IMR-90 (cell line): Measurements from ENCODE around the gene TLL1. TPM values are rescaled to one million over a fixed set of nuclear protein-coding genes. Genes with fewer than 3 reads are reported as not detected.

Experiments used
- ATAC-seq: fragments of 200-7000 bp; cut with Tn5 transposase; 2 replicates; pipeline ENCODE4 v1.9.1; 2020; ENCODE audit warnings: low read depth, mild to moderate bottlenecking, moderate library complexity
- Bru-seq: library from RNA; stranded (reverse); fragments of 400-500 nt; gene quantifications from one replicate; lab custom pipeline; 2021; lab: Mats Ljungman, UMichigan
- BruChase-seq, 2 experiments: library from RNA; stranded (reverse); fragments of 400-500 nt; gene quantifications; one replicate each; lab custom pipeline; 2021; lab: Mats Ljungman, UMichigan
- BruUV-seq: library from RNA; stranded (reverse); fragments of 400-500 nt; replicated peaks from 2 replicates; lab custom pipeline; 2021; lab: Mats Ljungman, UMichigan
- CTCF ChIA-PET: fragments of 300-600 bp; formaldehyde crosslinking; extraction: SDS; loops from one replicate; lab custom pipeline; 2021; ENCODE audit warnings: antibody characterized with exemption; lab: Yijun Ruan, JAX
- POLR2A ChIA-PET: fragments of 300-600 bp; sonication (Branson Sonifier 250); formaldehyde crosslinking; loops from one replicate; lab custom pipeline; 2022; ENCODE audit warnings: antibody characterized with exemption; ENCODE audit not compliant: unreplicated experiment; lab: Charles Lee
- DNase-seq: peaks from one replicate; pipeline ENCODE4 v3.0.0; 2013
- H2AFZ ChIP-seq: replicated peaks from 2 replicates; pipeline ENCODE3; 2013; ENCODE audit warnings: low read length, mild to moderate bottlenecking; ENCODE audit not compliant: poor library complexity
- H2AK5ac ChIP-seq: 2 replicates; pipeline ENCODE4 v1.6.1; 2013; ENCODE audit warnings: low read depth, low read length, inconsistent platforms
- H2AK9ac ChIP-seq: replicated peaks from 2 replicates; pipeline ENCODE3; 2013; ENCODE audit warnings: mild to moderate bottlenecking, low read depth, low read length, moderate library complexity; ENCODE audit not compliant: poor library complexity
- H2BK120ac ChIP-seq: 2 replicates; pipeline ENCODE4 v1.6.1; 2013; ENCODE audit warnings: low read depth, low read length, inconsistent platforms
- H2BK15ac ChIP-seq: 3 replicates; pipeline ENCODE4 v1.6.1; 2013; ENCODE audit warnings: low read depth, low read length, inconsistent platforms
- H2BK20ac ChIP-seq: 2 replicates; pipeline ENCODE4 v1.6.1; 2013; ENCODE audit warnings: low read depth, mild to moderate bottlenecking, inconsistent platforms, low read length, moderate library complexity
- H2BK5ac ChIP-seq: 2 replicates; pipeline ENCODE4 v1.6.1; 2013; ENCODE audit warnings: mild to moderate bottlenecking, low read depth, low read length, inconsistent platforms; ENCODE audit not compliant: poor library complexity, severe bottlenecking
- H3K14ac ChIP-seq: replicated peaks from 2 replicates; pipeline ENCODE4 v1.6.1; 2013; ENCODE audit warnings: low read depth, low read length, inconsistent platforms
- H3K18ac ChIP-seq: 2 replicates; pipeline ENCODE4 v1.6.1; 2013; ENCODE audit warnings: low read depth, low read length, control low read depth
- H3K23ac ChIP-seq: 2 replicates; pipeline ENCODE4 v1.6.1; 2013; ENCODE audit warnings: low read depth, low read length, inconsistent platforms
- H3K27ac ChIP-seq: 2 replicates; pipeline ENCODE4 v1.5.1; 2013; ENCODE audit warnings: mild to moderate bottlenecking, control low read depth, low read length; ENCODE audit not compliant: insufficient read depth
- H3K27me3 ChIP-seq: 2 replicates; pipeline ENCODE4 v1.6.1; 2013; ENCODE audit warnings: low read length; ENCODE audit not compliant: control insufficient read depth, insufficient read depth
- H3K36me3 ChIP-seq: 2 replicates; pipeline ENCODE4 v1.6.1; 2013; ENCODE audit warnings: low read length, mixed read lengths; ENCODE audit not compliant: control insufficient read depth, insufficient read depth
- H3K4ac ChIP-seq: 2 replicates; pipeline ENCODE4 v1.6.1; 2013; ENCODE audit warnings: low read depth, low read length, inconsistent platforms
- H3K4me1 ChIP-seq: 2 replicates; pipeline ENCODE4 v1.6.1; 2013; ENCODE audit warnings: low read length, mixed read lengths; ENCODE audit not compliant: control insufficient read depth, insufficient read depth
- H3K4me2 ChIP-seq: 2 replicates; pipeline ENCODE4 v1.6.1; 2013; ENCODE audit warnings: low read depth, mild to moderate bottlenecking, control low read depth, low read length, moderate library complexity
- H3K4me3 ChIP-seq: 2 replicates; pipeline ENCODE4 v1.5.1; 2013; ENCODE audit warnings: low read depth, mild to moderate bottlenecking, control low read depth, low read length, moderate library complexity; ENCODE audit not compliant: insufficient read depth
- H3K56ac ChIP-seq: 2 replicates; pipeline ENCODE4 v1.6.1; 2013; ENCODE audit warnings: low read length, inconsistent platforms; ENCODE audit not compliant: insufficient read depth; ENCODE audit errors: extremely low read depth
- H3K79me1 ChIP-seq, 2 experiments: 2 replicates each; pipeline ENCODE4 v1.6.1; 2013; ENCODE audit warnings: low read length in 2 of 2, inconsistent platforms in 1 of 2, low read depth in 1 of 2
- H3K9ac ChIP-seq: 2 replicates; pipeline ENCODE4 v1.6.1; 2013; ENCODE audit warnings: low read depth, low read length, control low read depth
- H3K9me1 ChIP-seq: 2 replicates; pipeline ENCODE4 v1.6.1; 2013; ENCODE audit warnings: low read length, inconsistent platforms; ENCODE audit not compliant: insufficient read depth
- H3K9me3 ChIP-seq: 2 replicates; pipeline ENCODE4 v1.6.1; 2013; ENCODE audit warnings: low read length; ENCODE audit not compliant: control insufficient read depth, insufficient read depth
- H4K20me1 ChIP-seq: 2 replicates; pipeline ENCODE4 v1.6.1; 2013; ENCODE audit warnings: low read length, inconsistent platforms; ENCODE audit not compliant: insufficient read depth
- H4K5ac ChIP-seq: 2 replicates; pipeline ENCODE4 v1.6.1; 2013; ENCODE audit warnings: mild to moderate bottlenecking, low read depth, low read length, control low read depth
- H4K8ac ChIP-seq, 2 experiments: 2 replicates each; pipeline ENCODE4 v1.6.1; 2013; ENCODE audit warnings: low read depth in 2 of 2, low read length in 2 of 2, control low read depth in 1 of 2, inconsistent platforms in 1 of 2
- H4K91ac ChIP-seq: 2 replicates; pipeline ENCODE4 v1.6.1; 2013; ENCODE audit warnings: low read depth, low read length, inconsistent platforms; ENCODE audit not compliant: insufficient read depth
- BHLHE40 ChIP-seq: fragments of 150-350 bp; IDR thresholded peaks from 2 replicates; pipeline ENCODE4 v1.6.1; 2016; ENCODE audit warnings: mild to moderate bottlenecking, low read depth, low read length
- CEBPB ChIP-seq: IDR thresholded peaks from 2 replicates; pipeline ENCODE4 v1.6.1; 2012; ENCODE audit warnings: low read depth, low read length, improper control_type of control experiment
- CHD1 ChIP-seq: IDR thresholded peaks from 2 replicates; pipeline ENCODE4 v1.6.1; 2012; ENCODE audit warnings: low read depth, low read length, improper control_type of control experiment
- FOS ChIP-seq: fragments of 150-350 bp; IDR thresholded peaks from 2 replicates; pipeline ENCODE4 v1.6.1; 2016; ENCODE audit warnings: low read depth, low read length
- MAFK ChIP-seq: IDR thresholded peaks from 2 replicates; pipeline ENCODE4 v1.6.1; 2012; ENCODE audit warnings: low read depth, low read length, improper control_type of control experiment
- MAZ ChIP-seq: IDR thresholded peaks from 2 replicates; pipeline ENCODE4 v1.6.1; 2012; ENCODE audit warnings: low read depth, mild to moderate bottlenecking, low read length, improper control_type of control experiment, moderate library complexity, borderline replicate concordance
- MXI1 ChIP-seq: IDR thresholded peaks from 2 replicates; pipeline ENCODE4 v1.6.1; 2012; ENCODE audit warnings: low read depth, mild to moderate bottlenecking, low read length, moderate library complexity, borderline replicate concordance
- POLR2A ChIP-seq: IDR thresholded peaks from 2 replicates; pipeline ENCODE4 v1.6.1; 2012; ENCODE audit warnings: mild to moderate bottlenecking, low read depth, low read length
- RFX5 ChIP-seq: IDR thresholded peaks from 2 replicates; pipeline ENCODE4 v1.8.0; 2012; ENCODE audit warnings: low read depth, mild to moderate bottlenecking, low read length, moderate library complexity
- SMC3 ChIP-seq: fragments of 150-350 bp; IDR thresholded peaks from 2 replicates; pipeline ENCODE4 v1.6.1; 2016; ENCODE audit warnings: low read depth, mild to moderate bottlenecking, antibody characterized with exemption, low read length, moderate library complexity
- WGBS, 2 experiments: methylation state at CpG; one replicate each; pipeline versions ENCODE4 v1.1.5 to v1.1.7; 2013; ENCODE audit warnings: missing lambda C conversion rate in 2 of 2; ENCODE audit not compliant: insufficient read length in 1 of 2; ENCODE audit errors: extremely low coverage in 2 of 2; 5-methylcytosine and 5-hydroxymethylcytosine counted together
- dilution Hi-C: fragments of 300-500 bp; cut with HindIII; formaldehyde crosslinking; loops from one replicate; pipeline ENCODE4 v1.14.3; 2018; ENCODE audit warnings: low sequenced_read_pairs; ENCODE audit not compliant: unreplicated experiment
- in situ Hi-C: fragments of 300-500 bp; cut with MboI; formaldehyde crosslinking; loops from 3 replicates; pipeline ENCODE4 v1.14.3; 2019; ENCODE audit warnings: low sequenced_read_pairs, inconsistent platforms, mixed read lengths
- intact Hi-C: fragments of 100-400 bp; cut with micrococcal nuclease; formaldehyde crosslinking; loops from 2 replicates; pipeline ENCODE4 v1.10.0; 2022
- long read RNA-seq: library from polyadenylated mRNA; unstranded; transcript quantifications from one replicate; pipeline ENCODE4 v2.0.0, GENCODE V29; 2021; ENCODE audit not compliant: unreplicated experiment
- polyA plus RNA-seq, 3 experiments: library from polyadenylated mRNA; depleted of rRNA; stranded (reverse); fragments of >200 nt; gene quantifications; 2 replicates each; pipeline ENCODE4 v1.2.3, GENCODE V29; 2012; ENCODE audit warnings: low replicate concordance in 1 of 3
- total RNA-seq: library from RNA; depleted of rRNA; stranded (reverse); fragments of >200 nt; gene quantifications from 2 replicates; pipeline ENCODE4 v1.2.3, GENCODE V29; 2012; rRNA removed
- TF ChIP-seq, protein P1 (sequence below): fragments of 150-350 bp; IDR thresholded peaks from 2 replicates; pipeline ENCODE4 v1.6.1; 2017; ENCODE audit warnings: mild to moderate bottlenecking, antibody characterized with exemption, low read length, low read depth
- TF ChIP-seq, protein P2 (sequence below): conservative IDR thresholded peaks from 2 replicates; pipeline ENCODE4 v1.5.1; 2012; ENCODE audit warnings: mild to moderate bottlenecking, low read depth, low read length, improper control_type of control experiment
- TF ChIP-seq, protein P3 (sequence below): fragments of 150-350 bp; IDR thresholded peaks from 2 replicates; pipeline ENCODE4 v1.6.1; 2016; ENCODE audit warnings: low read depth, mild to moderate bottlenecking, low read length, moderate library complexity, borderline replicate concordance

TLL1 gene
- not detected in 2 replicates for total RNA-seq
- polyA plus RNA-seq (2012; rRNA removed) = not detected in 2 replicates
- polyA plus RNA-seq (2012; cell fraction: cytosol; rRNA removed) = not detected in 2 replicates
- not detected in 2 replicates for polyA plus RNA-seq (2012; cell fraction: nucleus; rRNA removed; ENCODE audit: low replicate concordance)
- Bru-seq, nascent RNA = percentile 1 among the genes with signal in this experiment
- BruChase-seq, experiment 1, labeled RNA remaining after a 6-hour chase = not detected
- BruChase-seq, experiment 2, labeled RNA remaining after a 2-hour chase = not detected
- long read RNA-seq = 0 reads

DNA sequence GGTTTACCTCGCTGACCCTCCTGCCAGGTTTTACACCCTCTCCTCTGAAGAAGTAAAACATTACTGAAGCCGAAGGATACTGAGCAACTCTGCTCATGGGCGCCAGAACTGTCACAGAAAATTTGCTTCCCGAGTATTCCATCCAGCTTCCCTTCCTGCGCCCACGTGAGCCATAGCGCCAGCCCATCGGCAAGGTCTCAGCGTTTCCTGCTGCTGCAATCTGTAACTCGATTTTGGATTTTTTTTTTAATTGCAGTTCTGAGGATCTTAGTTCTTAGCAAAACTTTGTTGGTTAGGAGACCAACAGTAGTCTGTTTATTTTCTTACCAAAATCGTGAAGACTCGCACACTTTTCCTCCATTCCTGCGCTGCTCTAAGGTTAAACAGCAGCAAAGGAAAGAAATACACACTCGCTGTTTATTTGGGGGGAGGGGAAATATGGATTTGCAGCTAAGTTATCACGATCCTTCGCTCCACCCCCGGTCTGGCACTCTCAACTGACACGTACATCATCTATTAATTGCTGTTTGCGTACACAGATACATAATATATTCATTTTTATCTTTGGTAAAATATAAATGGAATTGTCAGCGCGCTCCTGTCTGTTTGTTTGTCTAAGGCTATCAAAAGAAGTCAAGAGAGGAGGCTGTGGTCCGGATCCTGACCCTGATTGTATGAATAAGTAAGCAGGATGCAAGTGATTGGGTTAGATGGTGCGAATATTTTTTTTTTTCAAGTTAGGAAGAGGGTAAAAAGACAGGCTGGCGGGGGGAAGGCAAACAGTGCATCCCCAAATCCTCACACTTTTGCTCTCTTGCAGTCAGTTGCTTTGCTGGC is at the start of gene TLL1:
Gene TLL1, plus strand, starts transcription at position 777 of the 837 bp plus-strand sequence. CDS start 668 bp downstream, outside the sequence.
- Histone ChIP-seq H3K9me3 (0 out of 2 replicates have a peak, but pooled peaks cover 1% of the 10 kb centered on the region), H2BK20ac (no peak within 1 kb of the TSS), H3K79me1 (no peaks in the 10 kb centered on the region), H4K8ac (no peak within 1 kb of the TSS), H2BK5ac (no peak within 1 kb of the TSS), H3K14ac (no peak within 1 kb of the TSS), H3K4me2 (peak within 1 kb of the TSS; percentile 44; the same call in 1 of the 2 replicates), H3K4me3 (no peak within 1 kb of the TSS; the same call in 1 of the 2 replicates), H3K9ac (no peak within 1 kb of the TSS), H3K27me3 (peaks cover 4% of the 10 kb centered on the region; the same call in 1 of the 2 replicates), H2BK15ac (no peak within 1 kb of the TSS), H2AK5ac (no peak within 1 kb of the TSS), H4K5ac (no peak within 1 kb of the TSS), H3K18ac (no peak within 1 kb of the TSS), H3K4me1 (no peaks in the 10 kb centered on the region), H2BK120ac (no peak within 1 kb of the TSS), H3K56ac (no peak within 1 kb of the TSS), H2AFZ (peak within 1 kb of the TSS; percentile 43), H3K23ac (no peak within 1 kb of the TSS), H3K4ac (no peak within 1 kb of the TSS), H3K9me1 (no peaks in the 10 kb centered on the region), H3K36me3 (no peaks in the 10 kb centered on the region), H4K20me1 (no peaks in the 10 kb centered on the region), H4K91ac (no peak within 1 kb of the TSS), H3K27ac (no peak within 1 kb of the TSS), H2AK9ac (peak within 1 kb of the TSS; percentile 70)
- ATAC-seq (no peak), DNase-seq (no peak)
- ChIA-PET POLR2A (interaction anchor here (0.6 kb wide), 1 partner anchor 10 kb away, joined by 3 read pairs; no protein-coding TSS in a partner anchor), CTCF (interaction anchor here (0.6 kb wide), 1 partner anchor 13 kb away, joined by 3 read pairs; no protein-coding TSS in a partner anchor)
- dilution Hi-C loops (no loop called here), in situ Hi-C loops (no loop called here), intact Hi-C loops (no loop called here)
- BruUV-seq = no TSS peak
- no CpG with 5 or more reads among the region's 24 CpGs for WGBS, 2 experiments
- TF ChIP-seq MAFK (no peak), MXI1 (no peak), CHD1 (no peak), CEBPB (no peak), MAZ (no peak), SMC3 (no peak), RFX5 (no peak), BHLHE40 (no peak), FOS (no peak), POLR2A (no peak)
- TF ChIP-seq, protein P1, sequence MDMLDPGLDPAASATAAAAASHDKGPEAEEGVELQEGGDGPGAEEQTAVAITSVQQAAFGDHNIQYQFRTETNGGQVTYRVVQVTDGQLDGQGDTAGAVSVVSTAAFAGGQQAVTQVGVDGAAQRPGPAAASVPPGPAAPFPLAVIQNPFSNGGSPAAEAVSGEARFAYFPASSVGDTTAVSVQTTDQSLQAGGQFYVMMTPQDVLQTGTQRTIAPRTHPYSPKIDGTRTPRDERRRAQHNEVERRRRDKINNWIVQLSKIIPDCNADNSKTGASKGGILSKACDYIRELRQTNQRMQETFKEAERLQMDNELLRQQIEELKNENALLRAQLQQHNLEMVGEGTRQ = no peak
- TF ChIP-seq, protein P2, sequence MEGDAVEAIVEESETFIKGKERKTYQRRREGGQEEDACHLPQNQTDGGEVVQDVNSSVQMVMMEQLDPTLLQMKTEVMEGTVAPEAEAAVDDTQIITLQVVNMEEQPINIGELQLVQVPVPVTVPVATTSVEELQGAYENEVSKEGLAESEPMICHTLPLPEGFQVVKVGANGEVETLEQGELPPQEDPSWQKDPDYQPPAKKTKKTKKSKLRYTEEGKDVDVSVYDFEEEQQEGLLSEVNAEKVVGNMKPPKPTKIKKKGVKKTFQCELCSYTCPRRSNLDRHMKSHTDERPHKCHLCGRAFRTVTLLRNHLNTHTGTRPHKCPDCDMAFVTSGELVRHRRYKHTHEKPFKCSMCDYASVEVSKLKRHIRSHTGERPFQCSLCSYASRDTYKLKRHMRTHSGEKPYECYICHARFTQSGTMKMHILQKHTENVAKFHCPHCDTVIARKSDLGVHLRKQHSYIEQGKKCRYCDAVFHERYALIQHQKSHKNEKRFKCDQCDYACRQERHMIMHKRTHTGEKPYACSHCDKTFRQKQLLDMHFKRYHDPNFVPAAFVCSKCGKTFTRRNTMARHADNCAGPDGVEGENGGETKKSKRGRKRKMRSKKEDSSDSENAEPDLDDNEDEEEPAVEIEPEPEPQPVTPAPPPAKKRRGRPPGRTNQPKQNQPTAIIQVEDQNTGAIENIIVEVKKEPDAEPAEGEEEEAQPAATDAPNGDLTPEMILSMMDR = no peak
- TF ChIP-seq, protein P3, sequence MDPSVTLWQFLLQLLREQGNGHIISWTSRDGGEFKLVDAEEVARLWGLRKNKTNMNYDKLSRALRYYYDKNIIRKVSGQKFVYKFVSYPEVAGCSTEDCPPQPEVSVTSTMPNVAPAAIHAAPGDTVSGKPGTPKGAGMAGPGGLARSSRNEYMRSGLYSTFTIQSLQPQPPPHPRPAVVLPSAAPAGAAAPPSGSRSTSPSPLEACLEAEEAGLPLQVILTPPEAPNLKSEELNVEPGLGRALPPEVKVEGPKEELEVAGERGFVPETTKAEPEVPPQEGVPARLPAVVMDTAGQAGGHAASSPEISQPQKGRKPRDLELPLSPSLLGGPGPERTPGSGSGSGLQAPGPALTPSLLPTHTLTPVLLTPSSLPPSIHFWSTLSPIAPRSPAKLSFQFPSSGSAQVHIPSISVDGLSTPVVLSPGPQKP = no peak
